D721Med (cell line): ENCODE measurements around the gene NPAS3.

Experiments
- DNase-seq: peaks from one replicate; pipeline ENCODE4 v3.0.0; 2011; ENCODE audit warnings: low spot score; ENCODE audit not compliant: insufficient read length
- FAIRE-seq: peaks from 2 replicates; lab custom pipeline; 2011; peaks lifted over from hg19 to GRCh38; lab: Jason Lieb, UNC
- CTCF ChIP-seq: IDR thresholded peaks from 2 replicates; pipeline ENCODE4 v1.5.1; 2012; ENCODE audit warnings: mild to moderate bottlenecking, control low read depth; ENCODE audit not compliant: insufficient read depth; ENCODE audit errors: missing control alignments

Gene NPAS3

GRCh38 chr14:33490555-33490954 is 551.9 kb downstream of the NPAS3 start:
- no peak for TF ChIP-seq CTCF
- FAIRE-seq (no peak), DNase-seq (no peak)

- TF ChIP-seq CTCF, result no peak
- DNase-seq (no peak), FAIRE-seq (no peak)
Observed at GRCh38 chr14:33491112-33491511, 552.4 kb downstream of the NPAS3 start.

- TF ChIP-seq CTCF, result no peak
- FAIRE-seq, result no peak
Observed at GRCh38 chr14:33492491-33492890, 553.8 kb downstream of the NPAS3 start.

GRCh38 chr14:33493266-33493665 is 554.6 kb downstream of the NPAS3 start:
- no peak for TF ChIP-seq CTCF
- no peak for DNase-seq
- no peak for FAIRE-seq

More at GRCh38 chr14:33492491-33492890, 553.8 kb downstream of the NPAS3 start:
- DNase-seq, result no peak

GRCh38 chr14:33493990-33494389 is 555.3 kb downstream of the NPAS3 start:
- TF ChIP-seq CTCF, result no peak
- FAIRE-seq, result no peak
- DNase-seq, result no peak

GRCh38 chr14:33499687-33500086 is 561.0 kb downstream of the NPAS3 start:
- FAIRE-seq (no peak), DNase-seq (no peak)
- no peak for TF ChIP-seq CTCF

GRCh38 chr14:33504246-33505099 is 565.8 kb downstream of the NPAS3 start:
- FAIRE-seq (no peak), DNase-seq (no peak)
- TF ChIP-seq CTCF, result no peak
